Measurements from ENCODE around the gene RNASE11. TPM values are rescaled to one million over a fixed set of nuclear protein-coding genes. Genes with fewer than 3 reads are reported as not detected.

Gene RNASE11
- polyA plus RNA-seq, 1 of the 3 experiments (the other 2 are of a cell fraction) = not detected

DNA sequence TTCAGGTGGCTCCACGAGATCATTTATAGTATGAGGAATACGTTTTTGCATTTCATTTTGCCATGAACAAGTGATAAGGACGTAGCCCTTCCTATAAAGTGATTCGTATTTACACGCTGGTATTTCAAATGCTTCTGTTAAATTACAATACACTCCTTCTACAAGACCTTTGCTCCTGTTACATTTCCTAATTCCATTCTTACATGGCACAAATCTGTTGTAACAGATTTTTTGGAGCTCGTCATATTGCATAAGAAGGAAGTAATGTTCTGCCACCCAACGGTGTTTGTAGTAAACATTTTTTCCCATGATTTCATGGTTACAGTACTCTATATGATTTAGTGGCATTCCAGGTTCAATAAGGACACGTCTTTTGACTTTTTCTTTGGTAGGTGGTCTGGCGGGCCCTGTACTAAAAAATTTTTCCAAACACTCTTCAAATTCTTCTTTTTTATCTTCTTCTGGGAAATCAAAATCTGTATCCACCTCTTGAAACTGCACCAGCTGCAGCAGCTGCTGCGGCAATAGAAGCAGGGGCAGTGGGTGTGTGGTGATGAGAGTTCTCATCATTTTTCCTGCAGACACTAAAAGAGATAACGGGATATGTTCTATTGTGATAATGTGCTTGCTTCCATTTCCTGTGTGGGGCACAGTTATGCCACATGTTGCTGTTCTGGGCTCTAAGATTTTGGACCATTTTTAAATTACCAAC, 31.1 kb downstream of the RNASE11 start:
- no peak overlapping the region for H3K4me3 ChIP-seq (ENCODE audit: low read depth in 2 of 2, low read length in 1 of 2)
- TF ChIP-seq TAF1 (IDR thresholded peaks at IDR 0.05; ENCODE audit: borderline replicate concordance, low read depth, low read length) (no peak), YY1 (IDR thresholded peaks at IDR 0.05; ENCODE audit: low read depth) (no peak), RXRA (IDR thresholded peaks at IDR 0.05; ENCODE audit: borderline replicate concordance, low read depth) (no peak), JUND (IDR thresholded peaks at IDR 0.05) (no peak), SIN3A (IDR thresholded peaks at IDR 0.05; ENCODE audit: borderline replicate concordance, low read depth, low read length) (no peak), RAD21 (IDR thresholded peaks at IDR 0.05; ENCODE audit: low read length) (no peak), SMC3 (IDR thresholded peaks at IDR 0.05; ENCODE audit: low read depth, low read length) (no peak), FOXM1 (IDR thresholded peaks at IDR 0.05; ENCODE audit: low read depth) (no peak), EZH2phosphoT487 (IDR thresholded peaks at IDR 0.05; ENCODE audit: borderline replicate concordance, low read depth) (no peak), ELF1 (IDR thresholded peaks at IDR 0.05) (no peak), GABPA (IDR thresholded peaks at IDR 0.05; ENCODE audit: low read depth) (no peak), POLR2AphosphoS5 (IDR thresholded peaks at IDR 0.05; ENCODE audit: low read depth, low read length) (no peak)
- TF ChIP-seq, protein P1, sequence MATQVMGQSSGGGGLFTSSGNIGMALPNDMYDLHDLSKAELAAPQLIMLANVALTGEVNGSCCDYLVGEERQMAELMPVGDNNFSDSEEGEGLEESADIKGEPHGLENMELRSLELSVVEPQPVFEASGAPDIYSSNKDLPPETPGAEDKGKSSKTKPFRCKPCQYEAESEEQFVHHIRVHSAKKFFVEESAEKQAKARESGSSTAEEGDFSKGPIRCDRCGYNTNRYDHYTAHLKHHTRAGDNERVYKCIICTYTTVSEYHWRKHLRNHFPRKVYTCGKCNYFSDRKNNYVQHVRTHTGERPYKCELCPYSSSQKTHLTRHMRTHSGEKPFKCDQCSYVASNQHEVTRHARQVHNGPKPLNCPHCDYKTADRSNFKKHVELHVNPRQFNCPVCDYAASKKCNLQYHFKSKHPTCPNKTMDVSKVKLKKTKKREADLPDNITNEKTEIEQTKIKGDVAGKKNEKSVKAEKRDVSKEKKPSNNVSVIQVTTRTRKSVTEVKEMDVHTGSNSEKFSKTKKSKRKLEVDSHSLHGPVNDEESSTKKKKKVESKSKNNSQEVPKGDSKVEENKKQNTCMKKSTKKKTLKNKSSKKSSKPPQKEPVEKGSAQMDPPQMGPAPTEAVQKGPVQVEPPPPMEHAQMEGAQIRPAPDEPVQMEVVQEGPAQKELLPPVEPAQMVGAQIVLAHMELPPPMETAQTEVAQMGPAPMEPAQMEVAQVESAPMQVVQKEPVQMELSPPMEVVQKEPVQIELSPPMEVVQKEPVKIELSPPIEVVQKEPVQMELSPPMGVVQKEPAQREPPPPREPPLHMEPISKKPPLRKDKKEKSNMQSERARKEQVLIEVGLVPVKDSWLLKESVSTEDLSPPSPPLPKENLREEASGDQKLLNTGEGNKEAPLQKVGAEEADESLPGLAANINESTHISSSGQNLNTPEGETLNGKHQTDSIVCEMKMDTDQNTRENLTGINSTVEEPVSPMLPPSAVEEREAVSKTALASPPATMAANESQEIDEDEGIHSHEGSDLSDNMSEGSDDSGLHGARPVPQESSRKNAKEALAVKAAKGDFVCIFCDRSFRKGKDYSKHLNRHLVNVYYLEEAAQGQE (IDR thresholded peaks at IDR 0.05; ENCODE audit: low read depth, low read length) = no peak
- TF ChIP-seq, protein P2, sequence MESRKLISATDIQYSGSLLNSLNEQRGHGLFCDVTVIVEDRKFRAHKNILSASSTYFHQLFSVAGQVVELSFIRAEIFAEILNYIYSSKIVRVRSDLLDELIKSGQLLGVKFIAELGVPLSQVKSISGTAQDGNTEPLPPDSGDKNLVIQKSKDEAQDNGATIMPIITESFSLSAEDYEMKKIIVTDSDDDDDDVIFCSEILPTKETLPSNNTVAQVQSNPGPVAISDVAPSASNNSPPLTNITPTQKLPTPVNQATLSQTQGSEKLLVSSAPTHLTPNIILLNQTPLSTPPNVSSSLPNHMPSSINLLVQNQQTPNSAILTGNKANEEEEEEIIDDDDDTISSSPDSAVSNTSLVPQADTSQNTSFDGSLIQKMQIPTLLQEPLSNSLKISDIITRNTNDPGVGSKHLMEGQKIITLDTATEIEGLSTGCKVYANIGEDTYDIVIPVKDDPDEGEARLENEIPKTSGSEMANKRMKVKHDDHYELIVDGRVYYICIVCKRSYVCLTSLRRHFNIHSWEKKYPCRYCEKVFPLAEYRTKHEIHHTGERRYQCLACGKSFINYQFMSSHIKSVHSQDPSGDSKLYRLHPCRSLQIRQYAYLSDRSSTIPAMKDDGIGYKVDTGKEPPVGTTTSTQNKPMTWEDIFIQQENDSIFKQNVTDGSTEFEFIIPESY (IDR thresholded peaks at IDR 0.05; ENCODE audit: borderline replicate concordance, low read depth) = no peak
- TF ChIP-seq, protein P3, sequence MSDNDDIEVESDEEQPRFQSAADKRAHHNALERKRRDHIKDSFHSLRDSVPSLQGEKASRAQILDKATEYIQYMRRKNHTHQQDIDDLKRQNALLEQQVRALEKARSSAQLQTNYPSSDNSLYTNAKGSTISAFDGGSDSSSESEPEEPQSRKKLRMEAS (IDR thresholded peaks at IDR 0.05; ENCODE audit: low read depth) = no peak
- TF ChIP-seq, protein P4, sequence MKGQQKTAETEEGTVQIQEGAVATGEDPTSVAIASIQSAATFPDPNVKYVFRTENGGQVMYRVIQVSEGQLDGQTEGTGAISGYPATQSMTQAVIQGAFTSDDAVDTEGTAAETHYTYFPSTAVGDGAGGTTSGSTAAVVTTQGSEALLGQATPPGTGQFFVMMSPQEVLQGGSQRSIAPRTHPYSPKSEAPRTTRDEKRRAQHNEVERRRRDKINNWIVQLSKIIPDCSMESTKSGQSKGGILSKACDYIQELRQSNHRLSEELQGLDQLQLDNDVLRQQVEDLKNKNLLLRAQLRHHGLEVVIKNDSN (IDR thresholded peaks at IDR 0.05; ENCODE audit: borderline replicate concordance, low read depth) = no peak
- TF ChIP-seq, protein P5, sequence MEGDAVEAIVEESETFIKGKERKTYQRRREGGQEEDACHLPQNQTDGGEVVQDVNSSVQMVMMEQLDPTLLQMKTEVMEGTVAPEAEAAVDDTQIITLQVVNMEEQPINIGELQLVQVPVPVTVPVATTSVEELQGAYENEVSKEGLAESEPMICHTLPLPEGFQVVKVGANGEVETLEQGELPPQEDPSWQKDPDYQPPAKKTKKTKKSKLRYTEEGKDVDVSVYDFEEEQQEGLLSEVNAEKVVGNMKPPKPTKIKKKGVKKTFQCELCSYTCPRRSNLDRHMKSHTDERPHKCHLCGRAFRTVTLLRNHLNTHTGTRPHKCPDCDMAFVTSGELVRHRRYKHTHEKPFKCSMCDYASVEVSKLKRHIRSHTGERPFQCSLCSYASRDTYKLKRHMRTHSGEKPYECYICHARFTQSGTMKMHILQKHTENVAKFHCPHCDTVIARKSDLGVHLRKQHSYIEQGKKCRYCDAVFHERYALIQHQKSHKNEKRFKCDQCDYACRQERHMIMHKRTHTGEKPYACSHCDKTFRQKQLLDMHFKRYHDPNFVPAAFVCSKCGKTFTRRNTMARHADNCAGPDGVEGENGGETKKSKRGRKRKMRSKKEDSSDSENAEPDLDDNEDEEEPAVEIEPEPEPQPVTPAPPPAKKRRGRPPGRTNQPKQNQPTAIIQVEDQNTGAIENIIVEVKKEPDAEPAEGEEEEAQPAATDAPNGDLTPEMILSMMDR (IDR thresholded peaks at IDR 0.05) = no peak
- no peak overlapping the region for H3K4me2 ChIP-seq
- no peak overlapping the region for H3K9ac ChIP-seq
- DNase-seq = no peak
- H3K4me1 ChIP-seq (ENCODE audit: control insufficient read depth in 1 of 2, insufficient read depth in 2 of 2, low read depth in 1 of 2, low read length in 1 of 2) = no peaks in the 10 kb centered on the region
- no peaks in the 10 kb centered on the region for H3K79me2 ChIP-seq (ENCODE audit: insufficient read depth)
- CTCF ChIA-PET = interaction anchor here (2.4 kb wide), 1 partner anchor 26 kb away, joined by 9 read pairs; no protein-coding TSS in a partner anchor
- H2AFZ ChIP-seq (ENCODE audit: low read depth) = no peak overlapping the region
- H4K20me1 ChIP-seq (ENCODE audit: insufficient read depth) = no peaks in the 10 kb centered on the region
- H3K27ac ChIP-seq (ENCODE audit: low read depth in 2 of 2, low read length in 1 of 2) = no peak overlapping the region
- WGBS (ENCODE audit: low lambda C conversion rate) = 6% methylated on average over 11 of the region's 11 CpGs
- H3K27me3 ChIP-seq (ENCODE audit: insufficient read depth) = peaks cover 37% of the 10 kb centered on the region
- H3K36me3 ChIP-seq (replicated peaks in 1 of 2; ENCODE audit: control insufficient read depth in 1 of 2, insufficient read depth in 2 of 2, low read length in 1 of 2) = no peaks in the 10 kb centered on the region
- H3F3A ChIP-seq (replicated peaks; ENCODE audit: insufficient read depth) = no peaks in the 10 kb centered on the region
- H3K9me3 ChIP-seq = no peaks in the 10 kb centered on the region
- H3K9me2 ChIP-seq = no peaks in the 10 kb centered on the region
- POLR2A ChIA-PET = no interaction called here

Measured in SK-N-SH (cell line).